HG02571 (cell line): ENCODE data around the gene EFNA3.
A peak's percentile ranks its signal among the peaks of the same experiment; 100 is the strongest.

Source experiments
- ATAC-seq: cut with Tn5 transposase; IDR thresholded peaks from one replicate; pipeline ENCODE4 v1.9.1; 2021; ENCODE audit warnings: mild to moderate bottlenecking, moderate library complexity; ENCODE audit not compliant: unreplicated experiment

Gene EFNA3

GRCh38 chr1:155130272-155131006 lies 51.8 kb downstream of the EFNA3 start:
- no peak for ATAC-seq

DNA sequence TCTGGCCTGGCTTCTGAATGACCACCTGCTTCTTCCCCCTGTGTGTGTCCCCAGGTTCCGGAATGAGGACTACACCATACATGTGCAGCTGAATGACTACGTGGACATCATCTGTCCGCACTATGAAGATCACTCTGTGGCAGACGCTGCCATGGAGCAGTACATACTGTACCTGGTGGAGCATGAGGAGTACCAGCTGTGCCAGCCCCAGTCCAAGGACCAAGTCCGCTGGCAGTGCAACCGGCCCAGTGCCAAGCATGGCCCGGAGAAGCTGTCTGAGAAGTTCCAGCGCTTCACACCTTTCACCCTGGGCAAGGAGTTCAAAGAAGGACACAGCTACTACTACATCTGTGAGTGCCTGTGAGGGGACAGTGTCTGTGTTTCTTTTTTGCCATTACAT lies 52.6 kb downstream of the EFNA3 start:
- ATAC-seq, result no peak

DNA sequence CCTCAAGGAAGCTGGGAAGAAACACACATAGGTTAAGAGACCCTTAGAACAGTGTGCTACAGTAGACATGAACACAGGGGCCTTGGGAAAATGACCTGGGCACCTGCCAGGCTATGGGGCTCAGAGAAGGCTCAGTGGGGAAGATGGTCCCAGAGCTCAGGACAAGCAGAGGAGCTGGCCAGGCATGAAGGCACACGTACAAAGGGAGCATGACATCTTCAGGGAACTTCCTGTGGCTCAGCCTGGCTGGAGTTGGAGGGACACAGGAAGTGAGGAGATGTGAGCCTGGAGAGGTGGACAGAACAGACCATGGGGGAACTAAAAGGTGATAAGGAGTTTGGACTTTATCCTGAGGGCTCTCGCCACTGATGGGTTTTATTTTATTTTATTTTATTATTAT lies 53.2 kb downstream of the EFNA3 start:
- no peak for ATAC-seq

DNA sequence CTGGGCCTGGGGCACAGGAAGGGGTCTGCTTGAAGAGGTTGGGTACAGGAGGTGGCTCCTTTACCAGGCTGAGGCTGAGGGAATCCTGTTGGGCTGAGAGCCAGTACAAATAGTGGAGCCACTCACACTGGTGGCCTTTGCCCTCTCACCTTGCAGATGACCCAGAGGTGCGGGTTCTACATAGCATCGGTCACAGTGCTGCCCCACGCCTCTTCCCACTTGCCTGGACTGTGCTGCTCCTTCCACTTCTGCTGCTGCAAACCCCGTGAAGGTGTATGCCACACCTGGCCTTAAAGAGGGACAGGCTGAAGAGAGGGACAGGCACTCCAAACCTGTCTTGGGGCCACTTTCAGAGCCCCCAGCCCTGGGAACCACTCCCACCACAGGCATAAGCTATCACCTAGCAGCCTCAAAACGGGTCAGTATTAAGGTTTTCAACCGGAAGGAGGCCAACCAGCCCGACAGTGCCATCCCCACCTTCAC lies 55.2 kb downstream of the EFNA3 start:
- ATAC-seq, result no peak

DNA sequence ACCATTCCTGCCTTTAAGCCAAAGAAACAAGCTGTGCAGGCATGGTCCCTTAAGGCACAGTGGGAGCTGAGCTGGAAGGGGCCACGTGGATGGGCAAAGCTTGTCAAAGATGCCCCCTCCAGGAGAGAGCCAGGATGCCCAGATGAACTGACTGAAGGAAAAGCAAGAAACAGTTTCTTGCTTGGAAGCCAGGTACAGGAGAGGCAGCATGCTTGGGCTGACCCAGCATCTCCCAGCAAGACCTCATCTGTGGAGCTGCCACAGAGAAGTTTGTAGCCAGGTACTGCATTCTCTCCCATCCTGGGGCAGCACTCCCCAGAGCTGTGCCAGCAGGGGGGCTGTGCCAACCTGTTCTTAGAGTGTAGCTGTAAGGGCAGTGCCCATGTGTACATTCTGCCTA lies 55.7 kb downstream of the EFNA3 start:
- no peak for ATAC-seq

DNA sequence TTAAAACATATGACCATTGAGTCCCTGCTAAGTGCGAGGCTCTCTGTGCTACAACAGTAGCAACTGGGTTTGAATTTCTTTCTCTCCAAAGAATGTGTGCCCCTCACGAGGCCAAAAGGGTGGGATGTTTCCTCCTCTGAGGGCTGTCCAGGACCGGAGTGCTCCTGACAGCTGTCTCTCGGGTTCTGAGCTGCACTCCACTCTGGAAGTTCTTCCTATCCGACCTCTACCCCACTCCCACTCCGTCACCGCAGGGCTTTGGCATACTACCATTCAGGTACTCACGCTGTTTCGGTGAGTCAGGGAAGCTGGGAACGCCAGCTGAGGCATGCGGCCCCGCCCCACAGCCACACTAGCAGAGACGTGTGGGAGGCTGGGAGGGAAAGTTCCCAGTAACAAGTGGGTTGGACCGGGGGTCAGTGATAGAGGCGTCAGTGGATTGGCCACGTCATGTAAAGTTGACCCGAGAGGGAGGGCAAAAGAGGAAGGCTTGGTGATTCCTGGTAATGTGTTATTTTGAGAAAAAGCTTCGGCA lies 56.3 kb downstream of the EFNA3 start:
- no peak for ATAC-seq

- ATAC-seq, result peak; percentile 65
These were observed 56.9 kb downstream of the EFNA3 start, which contains the start of gene SLC50A1 for GRCh38 chr1:155135415-155136028. Gene SLC50A1 (plus strand): TSS chr1:155135852. CDS start chr1:155135912, 60 bp downstream.

GRCh38 chr1:155136748-155137147 lies 58.1 kb downstream of the EFNA3 start:
- ATAC-seq, result no peak
